Measurements from ENCODE around the gene CAMK2D.
"Not testable (repeated sequence)": the region's sequence is repeated elsewhere in the genome, so short reads cannot be mapped to it uniquely, and the experiment has no call there.

Gene CAMK2D

GRCh38 chr4:113702596-113702995 is 58.9 kb downstream of the CAMK2D start:
- not testable (repeated sequence) for H3K9me2 ChIP-seq (replicated peaks; ENCODE audit: insufficient read depth, low read length); H3K9ac ChIP-seq (ENCODE audit: low read length); H3K4me2 ChIP-seq (ENCODE audit: low read depth, low read length); H3F3A ChIP-seq (ENCODE audit: insufficient read depth, low read length); H3K79me2 ChIP-seq (ENCODE audit: low read length); H3K27me3 ChIP-seq (replicated peaks; ENCODE audit: insufficient read depth, low read length); H3K9me3 ChIP-seq (replicated peaks; ENCODE audit: insufficient read depth, low read length); H3K36me3 ChIP-seq (replicated peaks; ENCODE audit: insufficient read depth, low read length); H3K27ac ChIP-seq (ENCODE audit: low read length); H3K4me1 ChIP-seq (ENCODE audit: low read length); DNase-seq; H4K20me1 ChIP-seq (ENCODE audit: insufficient read depth, low read length); H3K4me3 ChIP-seq (ENCODE audit: low read length); H2AFZ ChIP-seq (ENCODE audit: low read length)

GRCh38 chr4:113701169-113701568 is 60.4 kb downstream of the CAMK2D start:
- Histone ChIP-seq H3K36me3 (replicated peaks; ENCODE audit: insufficient read depth, low read length) (no peaks in the 10 kb centered on the region), H3F3A (ENCODE audit: insufficient read depth, low read length) (no peaks in the 10 kb centered on the region), H2AFZ (ENCODE audit: low read length) (no peak overlapping the region), H3K9me2 (replicated peaks; ENCODE audit: insufficient read depth, low read length) (no peaks in the 10 kb centered on the region; the same call in 1 of the 2 replicates), H3K79me2 (ENCODE audit: low read length) (no peaks in the 10 kb centered on the region), H3K4me3 (ENCODE audit: low read length) (no peak overlapping the region), H3K9me3 (replicated peaks; ENCODE audit: insufficient read depth, low read length) (no peaks in the 10 kb centered on the region), H4K20me1 (ENCODE audit: insufficient read depth, low read length) (no peaks in the 10 kb centered on the region), H3K4me2 (ENCODE audit: low read depth, low read length) (no peak overlapping the region), H3K9ac (ENCODE audit: low read length) (no peak overlapping the region), H3K4me1 (ENCODE audit: low read length) (no peaks in the 10 kb centered on the region), H3K27ac (ENCODE audit: low read length) (no peak overlapping the region), H3K27me3 (replicated peaks; ENCODE audit: insufficient read depth, low read length) (no peaks in the 10 kb centered on the region)
- no peak for DNase-seq
- TF ChIP-seq CTCF (IDR thresholded peaks at IDR 0.05; ENCODE audit: low read length) (no peak), EZH2phosphoT487 (IDR thresholded peaks at IDR 0.05; ENCODE audit: low read length) (no peak), EZH2 (optimal IDR thresholded peaks at IDR 0.05; ENCODE audit: low read depth, low read length) (no peak)

DNA sequence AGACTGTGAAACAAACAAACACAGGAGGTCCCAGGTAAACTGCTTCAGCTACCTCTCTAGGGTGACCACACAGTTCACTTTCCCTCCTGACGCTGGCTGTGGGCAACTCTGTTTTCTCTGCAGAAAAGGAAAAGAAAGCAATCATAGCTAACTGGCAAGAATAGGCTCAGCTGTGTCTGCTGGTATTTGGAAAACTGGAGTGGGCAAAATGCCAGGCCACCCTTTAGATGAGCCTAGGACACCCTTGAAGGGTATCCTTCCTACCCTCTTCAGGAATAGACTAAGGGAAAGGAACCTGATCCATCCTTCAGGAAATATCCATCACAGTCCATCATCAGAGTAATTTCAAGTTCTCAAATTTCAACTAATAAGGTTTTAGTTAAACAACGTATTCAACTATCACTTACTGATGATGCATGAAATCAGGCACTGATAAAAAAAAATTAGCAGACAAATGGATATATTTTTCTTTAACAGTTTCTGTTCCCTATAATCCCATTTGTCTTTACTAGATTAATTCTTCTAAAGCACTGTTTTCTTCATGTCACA is 60.9 kb downstream of the CAMK2D start:
- H3K4me2 ChIP-seq (ENCODE audit: low read depth, low read length), result no peak overlapping the region
- no peaks in the 10 kb centered on the region for H3F3A ChIP-seq (ENCODE audit: insufficient read depth, low read length)
- H2AFZ ChIP-seq (ENCODE audit: low read length), result no peak overlapping the region
- no peaks in the 10 kb centered on the region for H3K27me3 ChIP-seq (replicated peaks; ENCODE audit: insufficient read depth, low read length)
- no peaks in the 10 kb centered on the region for H3K79me2 ChIP-seq (ENCODE audit: low read length)
- no peaks in the 10 kb centered on the region for H3K36me3 ChIP-seq (replicated peaks; ENCODE audit: insufficient read depth, low read length)
- H3K4me1 ChIP-seq (ENCODE audit: low read length), result no peaks in the 10 kb centered on the region
- no peaks in the 10 kb centered on the region; the same call in 1 of the 2 replicates for H3K9me2 ChIP-seq (replicated peaks; ENCODE audit: insufficient read depth, low read length)
- no peak overlapping the region for H3K4me3 ChIP-seq (ENCODE audit: low read length)
- no peak overlapping the region for H3K9ac ChIP-seq (ENCODE audit: low read length)
- H4K20me1 ChIP-seq (ENCODE audit: insufficient read depth, low read length), result no peaks in the 10 kb centered on the region
- no peak for DNase-seq
- no peak overlapping the region for H3K27ac ChIP-seq (ENCODE audit: low read length)
- no peak for TF ChIP-seq CTCF (IDR thresholded peaks at IDR 0.05; ENCODE audit: low read length)
- TF ChIP-seq EZH2phosphoT487 (IDR thresholded peaks at IDR 0.05; ENCODE audit: low read length), result no peak
- TF ChIP-seq EZH2 (optimal IDR thresholded peaks at IDR 0.05; ENCODE audit: low read depth, low read length), result no peak
- H3K9me3 ChIP-seq (replicated peaks; ENCODE audit: insufficient read depth, low read length), result no peaks in the 10 kb centered on the region

GRCh38 chr4:113699772-113700171 is 61.8 kb downstream of the CAMK2D start:
- H3K27ac ChIP-seq (ENCODE audit: low read length), result no peak overlapping the region
- no peaks in the 10 kb centered on the region for H3F3A ChIP-seq (ENCODE audit: insufficient read depth, low read length)
- no peak overlapping the region for H3K4me2 ChIP-seq (ENCODE audit: low read depth, low read length)
- DNase-seq, result no peak
- no peaks in the 10 kb centered on the region for H3K36me3 ChIP-seq (replicated peaks; ENCODE audit: insufficient read depth, low read length)
- H3K27me3 ChIP-seq (replicated peaks; ENCODE audit: insufficient read depth, low read length), result no peaks in the 10 kb centered on the region
- H3K4me3 ChIP-seq (ENCODE audit: low read length), result no peak overlapping the region
- TF ChIP-seq CTCF (IDR thresholded peaks at IDR 0.05; ENCODE audit: low read length) (no peak), EZH2 (optimal IDR thresholded peaks at IDR 0.05; ENCODE audit: low read depth, low read length) (no peak), EZH2phosphoT487 (IDR thresholded peaks at IDR 0.05; ENCODE audit: low read length) (no peak)
- H3K79me2 ChIP-seq (ENCODE audit: low read length), result no peaks in the 10 kb centered on the region
- no peaks in the 10 kb centered on the region for H3K9me3 ChIP-seq (replicated peaks; ENCODE audit: insufficient read depth, low read length)
- no peak overlapping the region for H2AFZ ChIP-seq (ENCODE audit: low read length)
- no peaks in the 10 kb centered on the region for H3K4me1 ChIP-seq (ENCODE audit: low read length)
- no peak overlapping the region for H3K9ac ChIP-seq (ENCODE audit: low read length)
- no peaks in the 10 kb centered on the region; the same call in 1 of the 2 replicates for H3K9me2 ChIP-seq (replicated peaks; ENCODE audit: insufficient read depth, low read length)
- H4K20me1 ChIP-seq (ENCODE audit: insufficient read depth, low read length), result no peaks in the 10 kb centered on the region
